Spleen (tissue), 11 donors: Measurements from ENCODE around the gene OGDH. TPM values are rescaled to one million over a fixed set of nuclear protein-coding genes. Genes with fewer than 3 reads are reported as not detected.

Experiments
- DNase-seq: peaks from one replicate; pipeline ENCODE4 v3.0.0-alpha.2; 2020
- H3K27ac ChIP-seq, 8 donors: fragments of 200-600 bp; sonication (generic) in 7 of 8; 1 replicate in 4 of 8; 2 replicates in 4 of 8; pipeline versions ENCODE4 v1.5.0 to v1.8.0; 2016 to 2021; ENCODE audit warnings: inconsistent platforms in 4 of 8, mild to moderate bottlenecking in 4 of 8, moderate library complexity in 1 of 8
- H3K27me3 ChIP-seq, 7 donors: fragments of 200-600 bp; sonication (generic) in 6 of 7; replicated peaks in 1 of 7; 1 replicate in 4 of 7; 2 replicates in 3 of 7; pipeline versions ENCODE4 v1.5.0 to v1.8.0; 2016 to 2021; ENCODE audit warnings: inconsistent platforms in 3 of 7, mild to moderate bottlenecking in 1 of 7
- H3K36me3 ChIP-seq, 6 donors: fragments of 200-600 bp; sonication (generic) in 5 of 6; 1 replicate in 4 of 6; 2 replicates in 2 of 6; pipeline versions ENCODE4 v1.5.0 to v1.8.0; 2016 to 2021; ENCODE audit warnings: inconsistent platforms in 2 of 6
- H3K4me1 ChIP-seq, 6 donors: fragments of 200-600 bp; sonication (generic) in 5 of 6; 1 replicate in 3 of 6; 2 replicates in 3 of 6; pipeline versions ENCODE4 v1.5.0 to v1.8.0; 2016 to 2021; ENCODE audit warnings: inconsistent platforms in 3 of 6
- H3K4me3 ChIP-seq, 8 donors: fragments of 200-600 bp; sonication (generic) in 7 of 8; 1 replicate in 4 of 8; 2 replicates in 4 of 8; pipeline versions ENCODE4 v1.5.0 to v1.8.0; 2016 to 2021; ENCODE audit warnings: inconsistent platforms in 4 of 8, mild to moderate bottlenecking in 4 of 8, moderate library complexity in 2 of 8
- H3K9me3 ChIP-seq, 8 donors: fragments of 200-600 bp; sonication (generic) in 7 of 8; 1 replicate in 4 of 8; 2 replicates in 4 of 8; pipeline versions ENCODE4 v1.5.0 to v1.8.0; 2016 to 2021; ENCODE audit warnings: inconsistent platforms in 4 of 8
- POLR2A ChIP-seq, 3 donors: fragments of 450-650 bp; IDR thresholded peaks; one replicate each; pipeline ENCODE4 v1.5.1; 2017; ENCODE audit warnings: antibody characterized with exemption in 3 of 3, mild to moderate bottlenecking in 1 of 3
- POLR2AphosphoS5 ChIP-seq, 3 donors: sonication (generic); formaldehyde crosslinking; IDR thresholded peaks; one replicate each; pipeline ENCODE4 v1.5.1; 2017; ENCODE audit warnings: antibody characterized with exemption in 3 of 3
- WGBS, 5 donors: extraction: QIAGEN DNeasy Blood & Tissue Kit in 3 of 5; methylation state at CpG; one replicate each; pipeline versions ENCODE4 v1.1.5 to v1.1.7; 2013 to 2018; 5-methylcytosine and 5-hydroxymethylcytosine counted together
- intact Hi-C: fragments of 100-400 bp; cut with DNase I; formaldehyde crosslinking; loops from one replicate; pipeline ENCODE4 v1.15.0; 2023; ENCODE audit warnings: low total_unique reads
- polyA plus RNA-seq, 3 donors: library from polyadenylated mRNA; stranded (reverse); fragments of 200-250 nt; gene quantifications; one replicate each; pipeline ENCODE4 v1.2.1, GENCODE V29; 2013
- total RNA-seq, 7 donors: library from RNA; depleted of rRNA in 3 of 7; stranded (reverse); fragments of >200 nt in 3 of 7; fragmentation: NEBNext Ultra II Directional in 4 of 7; extraction: Animal tissue kit (Norgen Biotek cat#: 25700) in 4 of 7; gene quantifications; one replicate each; pipeline versions ENCODE4 v1.1.0 to v1.2.1, GENCODE V29; 2016 to 2021
- TF ChIP-seq, protein P1 (sequence below), 11 experiments: fragments of 200-600 bp in 7 of 11; fragments of 450-650 bp in 4 of 11; sonication (generic) in 4 of 11; IDR thresholded peaks in 8 of 11; conservative IDR thresholded peaks in 3 of 11; 1 replicate in 7 of 11; 2 replicates in 4 of 11; pipeline versions ENCODE4 v1.4.0 to v1.8.0; 2016 to 2021; ENCODE audit warnings: antibody characterized with exemption in 11 of 11, inconsistent platforms in 4 of 11, mild to moderate bottlenecking in 1 of 11
- donor health status: healthy with polysubstance abuse.
- donor health status: DM: no; HTN: no; CAD: no; lungs with moderate emphysema.
- donor health status: DM: no; HTN: no; CAD: no.
- donor health status: Bipolar disorder and iron deficiency.
- donor health status: healthy.
- donor health status: DM: no; HTN: no; CAD: no.
- donor health status: DM: yes; HTN: yes; CAD: no.

Gene OGDH
- total and polyA plus RNA-seq, 10 donors: 15.7 to 120 (median 86.4) TPM

DNA sequence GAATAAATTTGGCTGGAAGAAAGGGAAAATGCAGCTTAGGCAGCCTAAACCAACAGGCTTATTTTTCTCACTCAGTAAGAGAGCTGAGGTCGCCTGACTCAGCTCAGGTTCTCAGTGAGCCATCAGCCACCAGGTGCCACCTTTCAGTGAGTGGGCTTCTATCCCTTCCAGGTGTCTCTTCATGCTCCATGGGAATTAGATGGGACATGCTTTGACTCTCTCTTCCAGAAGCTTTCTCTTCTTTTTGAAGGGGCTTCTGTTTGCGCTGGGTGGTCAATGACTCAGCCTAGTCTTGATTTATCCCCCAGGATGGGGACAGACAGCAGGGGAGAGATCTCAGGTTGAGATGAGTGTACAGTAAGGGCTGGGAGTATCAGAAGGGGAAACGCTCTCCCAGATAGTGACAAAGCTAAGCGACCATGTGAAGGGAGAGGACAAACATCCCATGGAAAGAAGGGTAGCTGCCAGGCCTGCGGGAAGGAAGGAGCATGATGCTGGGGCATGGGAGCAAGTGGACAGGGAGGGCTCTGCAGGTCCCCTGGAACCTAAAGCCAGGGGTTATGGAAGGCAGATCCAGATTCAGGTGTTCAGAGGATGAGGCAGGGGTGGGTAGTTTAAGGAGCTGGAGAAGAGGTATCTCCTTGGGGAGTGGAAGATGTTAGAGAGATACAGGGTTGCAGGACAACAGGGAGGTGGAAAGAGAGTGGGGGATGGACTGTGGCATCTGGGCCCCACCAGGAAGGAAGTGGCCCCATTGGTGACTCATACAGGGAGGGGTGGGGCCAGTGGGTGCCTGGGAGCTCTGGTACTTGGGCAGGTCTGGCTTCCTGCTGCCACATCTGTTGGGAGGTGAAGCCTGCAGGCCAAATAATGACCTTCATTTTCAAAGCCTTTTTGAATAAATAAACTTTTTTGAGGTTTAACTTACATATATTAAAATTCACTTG lies 32.5 kb downstream of the OGDH start:
- peak; percentile 95 for DNase-seq
- WGBS, 5 donors: 51 to 71% (median 56%) methylated on average over 5 of the region's 5 CpGs
- H3K9me3 ChIP-seq: no peaks in the 10 kb centered on the region
- TF ChIP-seq, protein P1, sequence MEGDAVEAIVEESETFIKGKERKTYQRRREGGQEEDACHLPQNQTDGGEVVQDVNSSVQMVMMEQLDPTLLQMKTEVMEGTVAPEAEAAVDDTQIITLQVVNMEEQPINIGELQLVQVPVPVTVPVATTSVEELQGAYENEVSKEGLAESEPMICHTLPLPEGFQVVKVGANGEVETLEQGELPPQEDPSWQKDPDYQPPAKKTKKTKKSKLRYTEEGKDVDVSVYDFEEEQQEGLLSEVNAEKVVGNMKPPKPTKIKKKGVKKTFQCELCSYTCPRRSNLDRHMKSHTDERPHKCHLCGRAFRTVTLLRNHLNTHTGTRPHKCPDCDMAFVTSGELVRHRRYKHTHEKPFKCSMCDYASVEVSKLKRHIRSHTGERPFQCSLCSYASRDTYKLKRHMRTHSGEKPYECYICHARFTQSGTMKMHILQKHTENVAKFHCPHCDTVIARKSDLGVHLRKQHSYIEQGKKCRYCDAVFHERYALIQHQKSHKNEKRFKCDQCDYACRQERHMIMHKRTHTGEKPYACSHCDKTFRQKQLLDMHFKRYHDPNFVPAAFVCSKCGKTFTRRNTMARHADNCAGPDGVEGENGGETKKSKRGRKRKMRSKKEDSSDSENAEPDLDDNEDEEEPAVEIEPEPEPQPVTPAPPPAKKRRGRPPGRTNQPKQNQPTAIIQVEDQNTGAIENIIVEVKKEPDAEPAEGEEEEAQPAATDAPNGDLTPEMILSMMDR (IDR thresholded peaks at IDR 0.05 in 8 of 11, conservative IDR thresholded peaks at IDR 0.05 in 3 of 11): peak in 5 of 11 experiments; percentile 7 to 35 (median 21)
- TF ChIP-seq POLR2A (IDR thresholded peaks at IDR 0.05): no peak
- TF ChIP-seq POLR2AphosphoS5 (IDR thresholded peaks at IDR 0.05): peak; percentile 59 to 84 (median 77)
- H3K27me3 ChIP-seq: no peaks in the 10 kb centered on the region
- no peaks in the 10 kb centered on the region for H3K36me3 ChIP-seq
- peaks cover 47 to 85% (median 77%) of the 10 kb centered on the region in 6 donors for H3K4me1 ChIP-seq
- peak overlapping the region; percentile 76 to 96 (median 90) for H3K27ac ChIP-seq
- H3K4me3 ChIP-seq: peak overlapping the region in 1 of 8 donors; percentile 44
- intact Hi-C loops: no loop called here

DNA sequence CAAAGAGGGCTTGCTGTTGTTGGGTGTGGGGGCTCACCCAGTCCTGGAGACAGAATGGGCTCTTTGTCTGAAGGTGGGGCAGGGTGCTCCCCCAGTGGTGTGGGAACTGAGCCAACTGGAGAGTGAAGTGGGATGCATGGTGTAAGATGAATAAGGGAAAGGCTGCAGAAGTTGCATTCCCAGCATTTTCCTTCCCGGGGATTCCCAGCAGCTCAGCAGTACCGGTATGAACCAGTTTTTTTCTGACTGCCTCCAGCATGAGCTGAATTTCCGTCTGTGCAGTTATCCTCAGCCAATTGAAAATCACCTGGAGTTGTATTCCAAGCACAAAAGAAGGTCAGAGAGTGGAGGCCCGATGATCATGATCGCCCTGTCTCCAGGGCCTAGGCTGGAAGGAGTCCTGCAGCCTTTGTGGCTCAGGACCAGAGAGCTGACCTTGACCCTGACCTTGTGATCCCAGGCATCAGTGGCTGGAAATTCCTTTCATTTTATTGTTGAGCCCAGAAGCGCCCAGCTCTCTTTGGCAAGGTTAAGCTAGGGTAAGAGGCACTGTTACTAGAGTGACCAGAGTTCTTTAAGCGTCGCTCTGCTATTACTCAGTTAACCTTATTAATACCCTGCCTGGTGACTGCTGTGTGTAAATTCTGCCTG lies 33.4 kb downstream of the OGDH start:
- DNase-seq: no peak
- Histone ChIP-seq H3K27ac (peak overlapping the region; percentile 76 to 96 (median 90)), H3K4me3 (peak overlapping the region in 1 of 8 donors; percentile 44), H3K9me3 (no peaks in the 10 kb centered on the region), H3K36me3 (peaks cover 0 to 2% (median 0%) of the 10 kb centered on the region in 6 donors), H3K4me1 (peaks cover 40 to 76% (median 68%) of the 10 kb centered on the region in 6 donors), H3K27me3 (no peaks in the 10 kb centered on the region)
- 41 to 64% (median 51%) methylated on average over 8 of the region's 8 CpGs for WGBS, 5 donors
- intact Hi-C loops: no loop called here
- TF ChIP-seq POLR2AphosphoS5 (IDR thresholded peaks at IDR 0.05): peak in 2 of 3 donors; percentile 56
- TF ChIP-seq, protein P1 (IDR thresholded peaks at IDR 0.05 in 8 of 11, conservative IDR thresholded peaks at IDR 0.05 in 3 of 11): no peak

DNA sequence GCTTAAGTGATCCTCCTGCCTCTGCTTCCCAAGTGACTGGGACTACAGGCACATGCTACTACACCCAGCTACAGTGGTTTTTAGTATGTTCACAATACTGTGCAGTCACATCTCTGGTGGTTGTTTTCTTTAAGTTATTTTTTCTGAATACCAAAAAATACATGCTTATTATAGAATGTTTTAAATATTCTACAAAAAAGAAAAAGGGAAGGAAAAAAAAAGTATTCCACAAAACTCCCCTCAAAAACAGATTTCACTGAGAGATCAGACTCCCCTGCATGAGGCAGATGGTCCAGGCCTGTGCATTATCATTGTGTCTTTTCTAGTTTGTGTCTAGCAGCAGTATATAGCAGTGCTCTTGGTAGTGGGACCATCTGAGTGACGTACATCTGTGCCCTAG lies 36.8 kb downstream of the OGDH start:
- no peaks in the 10 kb centered on the region for H3K27me3 ChIP-seq
- intact Hi-C loops: no loop called here
- H3K4me1 ChIP-seq: peaks cover 24 to 50% (median 39%) of the 10 kb centered on the region in 6 donors
- DNase-seq: no peak
- H3K9me3 ChIP-seq: no peaks in the 10 kb centered on the region
- TF ChIP-seq, protein P1 (IDR thresholded peaks at IDR 0.05 in 8 of 11, conservative IDR thresholded peaks at IDR 0.05 in 3 of 11): no peak
- TF ChIP-seq POLR2A (IDR thresholded peaks at IDR 0.05) (no peak), POLR2AphosphoS5 (IDR thresholded peaks at IDR 0.05) (no peak)
- 92 to 100% (median 100%) methylated on average over 1 of the region's 1 CpG for WGBS, 5 donors
- peak overlapping the region in 1 of 8 donors; percentile 11 for H3K27ac ChIP-seq
- H3K4me3 ChIP-seq: no peak overlapping the region
- H3K36me3 ChIP-seq: peaks cover 0 to 36% (median 17%) of the 10 kb centered on the region in 6 donors
